Activated CD4-positive, alpha-beta T cell treated with anti-CD3 and anti-CD28 coated beads for 4 hours (primary cell): Measurements from ENCODE around the gene TCEANC2.
"Not testable (repeated sequence)": the region's sequence is repeated elsewhere in the genome, so short reads cannot be mapped to it uniquely, and the experiment has no call there.

Source experiments
- DNase-seq, 2 donors: peaks; one replicate each; pipeline ENCODE4 v3.0.0-alpha.2; 2020

The TCEANC2 gene

GRCh38 chr1:54028306-54029251 is 24.8 kb upstream of the TCEANC2 start:
- DNase-seq, result no peak

- DNase-seq, result no peak
Observed at GRCh38 chr1:54037476-54037875, 15.9 kb upstream of the TCEANC2 start.

- no peak for DNase-seq
Observed at GRCh38 chr1:54041806-54042205, 11.6 kb upstream of the TCEANC2 start.

- no peak for DNase-seq
Observed at GRCh38 chr1:54045496-54045895, 7.9 kb upstream of the TCEANC2 start.

GRCh38 chr1:54046671-54047383 is 6.6 kb upstream of the TCEANC2 start:
- no peak for DNase-seq

GRCh38 chr1:54047384-54048305 is 5.8 kb upstream of the TCEANC2 start:
- DNase-seq, result no peak

GRCh38 chr1:54050435-54050834 is 3.0 kb upstream of the TCEANC2 start:
- not testable (repeated sequence) for DNase-seq

GRCh38 chr1:54051933-54052430 is 1.4 kb upstream of the TCEANC2 start:
- DNase-seq, result no peak

- DNase-seq, result peak in 1 of 2 donors; percentile 24
Observed at GRCh38 chr1:54052431-54052933, 926 bp upstream of the TCEANC2 start.

GRCh38 chr1:54053745-54054437 is 483 bp downstream of the TCEANC2 start:
- DNase-seq, result no peak

GRCh38 chr1:54054438-54054749 is 986 bp downstream of the TCEANC2 start:
- no peak for DNase-seq

- DNase-seq, result no peak
Observed at GRCh38 chr1:54064299-54064698, 10.9 kb downstream of the TCEANC2 start.

- no peak for DNase-seq
Observed at GRCh38 chr1:54069791-54070170, 16.4 kb downstream of the TCEANC2 start.

- no peak for DNase-seq
Observed at GRCh38 chr1:54070171-54070837, 16.9 kb downstream of the TCEANC2 start.

- no peak for DNase-seq
Observed at GRCh38 chr1:54077359-54077758, 24.0 kb downstream of the TCEANC2 start.

GRCh38 chr1:54080598-54081049 is 27.2 kb downstream of the TCEANC2 start:
- no peak for DNase-seq

GRCh38 chr1:54081306-54082270 is 28.2 kb downstream of the TCEANC2 start:
- DNase-seq, result peak; percentile 36 to 55

- no peak for DNase-seq
Observed at GRCh38 chr1:54084794-54085193, 31.4 kb downstream of the TCEANC2 start.

- DNase-seq, result no peak
Observed at GRCh38 chr1:54086754-54087153, 33.3 kb downstream of the TCEANC2 start.

- no peak for DNase-seq
Observed at GRCh38 chr1:54088385-54088784, 35.0 kb downstream of the TCEANC2 start.
